ENCODE data around the gene NANOG.
"Not testable (repeated sequence)": the region's sequence is repeated elsewhere in the genome, so short reads cannot be mapped to it uniquely, and the experiment has no call there.

Gene NANOG

GRCh38 chr12:7788884-7789528, at the start of gene NANOG:
Gene NANOG (plus strand): TSS chr12:7789402. CDS start chr12:7789615, 213 bp downstream.
- not testable (repeated sequence) for DNase-seq (ENCODE audit: low read depth in 3 of 3)

DNA sequence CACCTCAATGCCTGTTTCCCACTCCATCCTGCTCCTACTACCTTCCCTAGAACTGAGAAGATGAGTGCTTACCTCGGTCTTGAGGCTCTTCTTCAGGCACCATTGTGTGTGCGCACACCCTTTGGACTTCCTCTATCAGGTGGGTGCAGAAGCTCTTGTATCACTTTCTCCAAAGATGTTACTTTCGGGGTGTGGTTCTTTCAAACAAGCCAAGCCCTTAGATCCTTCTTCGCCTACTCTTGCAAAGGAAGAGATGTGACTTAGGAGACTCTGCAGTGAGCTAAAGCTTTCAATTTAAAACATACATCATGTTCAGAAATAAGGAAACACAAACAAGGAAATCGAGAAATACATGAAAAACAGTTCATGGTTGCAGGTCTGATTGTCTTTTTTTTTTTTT, 42.0 kb upstream of the NANOG start, which contains the start of gene CLEC4C:
Gene CLEC4C (minus strand): TSS at position 130 of the 400 bp plus-strand sequence. CDS start 27 bp downstream, at position 103.
- DNase-seq (ENCODE audit: low read depth in 3 of 3): no peak

- DNase-seq (ENCODE audit: low read depth in 3 of 3): no peak
These were observed 40.4 kb upstream of the NANOG start for GRCh38 chr12:7748852-7749251.

DNA sequence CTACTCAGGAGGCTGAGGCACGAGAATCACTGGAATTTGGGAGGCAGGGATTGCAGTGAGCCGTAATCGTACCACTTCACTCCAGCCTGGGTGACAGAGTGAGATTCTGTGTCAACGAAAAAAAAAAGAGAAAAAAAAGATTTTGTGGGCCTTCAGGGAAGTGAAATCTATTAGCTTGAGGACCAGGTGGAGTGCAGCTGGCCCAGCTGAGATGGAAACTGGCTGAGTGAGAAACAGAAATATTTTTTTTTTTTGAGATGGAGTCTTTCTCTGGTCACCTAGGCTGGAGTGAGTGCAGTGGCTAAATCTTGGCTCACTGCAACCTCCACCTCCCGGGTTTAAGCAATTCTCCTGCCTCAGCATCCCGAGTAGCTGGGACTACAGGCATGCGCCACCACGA, 39.8 kb upstream of the NANOG start:
- no peak for DNase-seq (ENCODE audit: low read depth in 3 of 3)

DNA sequence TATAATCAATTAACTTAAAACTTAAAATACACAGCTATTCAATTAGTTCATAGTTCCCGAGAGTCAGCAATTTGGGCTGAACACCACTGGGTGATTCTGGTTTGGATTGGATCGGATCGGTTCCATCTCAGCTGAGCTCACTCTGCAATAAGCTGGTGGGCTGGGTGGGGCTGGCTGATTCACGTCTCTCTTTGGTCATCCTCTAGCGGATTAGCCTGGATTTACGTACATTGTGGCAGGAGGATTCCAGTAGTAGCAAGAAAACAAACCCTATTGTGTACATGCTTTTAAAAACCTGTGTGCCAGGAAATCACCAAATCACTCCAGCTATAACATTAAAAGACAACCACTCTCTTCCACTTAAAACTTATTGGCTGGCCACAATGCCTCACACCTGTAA, 38.9 kb upstream of the NANOG start:
- DNase-seq (ENCODE audit: low read depth in 3 of 3): no peak

GRCh38 chr12:7751394-7751793, 37.8 kb upstream of the NANOG start:
- DNase-seq (ENCODE audit: low read depth in 3 of 3): no peak

GRCh38 chr12:7751941-7752922, 37.0 kb upstream of the NANOG start:
- not testable (repeated sequence) for DNase-seq (ENCODE audit: low read depth in 3 of 3)

GRCh38 chr12:7755668-7756067, 33.5 kb upstream of the NANOG start:
- DNase-seq (ENCODE audit: low read depth in 3 of 3): not testable (repeated sequence)

- no peak for DNase-seq (ENCODE audit: low read depth in 3 of 3)
These were observed 32.2 kb upstream of the NANOG start for GRCh38 chr12:7756993-7757392.

DNA sequence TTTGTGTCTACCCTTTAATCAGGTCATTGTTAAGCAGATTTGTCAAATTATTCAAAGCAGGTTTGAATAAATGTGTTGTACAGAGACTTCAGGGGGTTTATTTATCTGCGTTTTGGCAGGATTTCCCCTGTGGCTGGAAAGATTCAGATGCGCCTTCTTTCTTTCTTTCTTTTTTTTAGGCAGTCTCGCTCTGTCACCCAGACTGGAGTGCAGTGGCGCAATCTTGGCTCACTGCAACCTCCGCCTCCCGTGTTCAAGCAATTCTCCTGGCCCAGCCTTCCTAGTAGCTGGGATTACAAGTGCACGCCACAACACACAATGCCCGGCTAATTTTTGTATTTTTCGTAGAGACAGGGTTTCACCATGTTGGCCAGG, 30.4 kb upstream of the NANOG start:
- no peak for DNase-seq (ENCODE audit: low read depth in 3 of 3)

DNA sequence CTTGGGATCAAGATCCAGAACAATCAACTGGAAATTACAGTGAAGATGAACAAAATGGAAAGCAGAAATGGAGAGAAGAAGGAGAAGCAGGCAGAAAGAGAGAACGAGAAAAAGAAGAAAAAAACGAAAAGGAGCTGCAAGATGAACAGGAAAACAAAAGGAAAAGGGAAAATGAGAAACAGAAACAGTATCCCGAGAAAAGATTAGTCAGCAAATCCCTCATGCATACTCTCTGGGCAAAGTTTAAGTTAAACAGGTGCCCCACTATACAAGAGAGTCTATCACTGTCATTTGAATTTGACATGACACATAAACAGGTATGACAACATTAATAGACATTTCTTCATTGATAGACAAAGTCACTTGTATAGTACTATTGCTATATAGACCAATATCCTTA, 19.2 kb upstream of the NANOG start:
- no peak for DNase-seq (ENCODE audit: low read depth in 3 of 3)

- no peak for DNase-seq (ENCODE audit: low read depth in 3 of 3)
These were observed 7.9 kb upstream of the NANOG start for GRCh38 chr12:7781274-7781673.

GRCh38 chr12:7782055-7782454, 7.1 kb upstream of the NANOG start:
- DNase-seq (ENCODE audit: low read depth in 3 of 3): no peak

DNA sequence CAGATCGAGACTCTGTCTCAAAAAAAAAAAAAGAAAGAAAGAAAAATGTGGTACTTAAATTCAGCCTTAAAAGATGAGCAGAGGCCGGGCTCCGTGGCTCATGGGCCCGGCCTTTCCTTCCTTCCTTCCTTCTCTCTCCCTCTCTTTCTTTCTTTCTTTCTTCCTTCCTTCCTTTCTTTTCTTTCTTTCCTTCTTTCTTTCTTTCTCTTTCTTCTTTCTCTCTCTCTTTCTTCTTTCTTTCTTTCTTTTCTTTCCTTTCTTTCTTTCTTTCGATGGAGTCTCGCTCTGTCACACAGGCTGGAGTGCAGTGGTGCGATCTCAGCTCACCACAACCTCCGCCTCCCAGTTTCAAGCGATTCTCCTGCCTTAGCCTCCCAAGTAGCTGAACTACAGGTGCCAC, 5.8 kb upstream of the NANOG start:
- not testable (repeated sequence) for DNase-seq (ENCODE audit: low read depth in 3 of 3)

DNA sequence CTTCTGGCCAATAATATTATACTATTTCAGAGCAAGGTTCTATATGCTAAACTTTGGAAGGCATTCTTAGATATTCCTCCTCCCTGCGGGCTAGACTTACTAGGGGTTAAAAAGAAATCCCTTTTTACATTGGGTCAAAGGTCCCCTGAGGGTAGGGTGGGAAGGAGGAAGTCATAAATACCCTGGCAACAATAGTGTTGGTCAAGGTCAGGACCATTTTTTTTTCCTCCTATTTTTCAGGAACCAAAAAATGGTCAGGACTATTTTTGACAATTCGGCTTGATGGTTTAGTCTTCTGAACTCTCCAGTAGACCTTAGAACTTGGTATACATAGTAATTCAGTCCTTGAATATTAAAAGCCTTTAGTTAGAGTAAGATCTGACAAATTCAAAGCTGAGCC, 4.5 kb upstream of the NANOG start:
- DNase-seq (ENCODE audit: low read depth in 3 of 3): no peak

- DNase-seq (ENCODE audit: low read depth in 3 of 3): no peak
These were observed 1.5 kb upstream of the NANOG start for GRCh38 chr12:7787574-7788293.

DNA sequence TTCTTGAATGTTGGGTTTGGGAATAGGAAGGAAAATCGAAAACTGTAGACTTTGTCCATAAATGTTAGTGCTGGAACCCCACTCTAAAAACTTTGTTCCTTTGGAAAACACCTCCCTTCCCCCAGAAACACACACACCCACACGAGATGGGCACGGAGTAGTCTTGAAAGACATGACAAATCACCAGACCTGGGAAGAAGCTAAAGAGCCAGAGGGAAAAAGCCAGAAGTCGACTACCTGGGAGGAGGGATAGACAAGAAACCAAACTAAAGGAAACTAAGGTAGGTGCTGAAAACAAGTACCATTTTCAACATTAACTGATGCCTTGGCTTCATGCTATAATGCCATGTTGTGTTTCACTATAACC, 925 bp upstream of the NANOG start:
- no peak for DNase-seq (ENCODE audit: low read depth in 3 of 3)

GRCh38 chr12:7793211-7793610, 4.0 kb downstream of the NANOG start:
- no peak for DNase-seq (ENCODE audit: low read depth in 3 of 3)

DNA sequence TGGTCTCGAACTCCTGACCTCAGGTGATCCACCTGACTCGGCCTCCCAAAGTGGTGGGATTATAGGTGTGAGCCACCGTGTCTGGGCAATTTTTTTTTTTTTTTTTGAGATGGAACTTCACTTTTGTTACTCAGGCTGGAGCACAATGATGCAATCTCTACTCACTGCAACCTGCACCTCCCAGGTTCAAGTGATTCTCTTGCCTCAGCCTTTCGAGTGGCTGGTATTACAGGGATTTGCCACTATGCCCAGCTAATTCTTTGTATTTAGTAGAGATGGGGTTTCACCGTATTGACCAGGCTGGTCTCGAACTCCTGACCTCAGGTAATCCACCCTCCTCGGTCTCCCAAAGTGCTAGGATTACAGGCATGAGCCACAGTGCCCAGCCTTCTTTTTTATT, 8.1 kb downstream of the NANOG start:
- not testable (repeated sequence) for DNase-seq (ENCODE audit: low read depth in 3 of 3)

GRCh38 chr12:7797698-7798398, 8.6 kb downstream of the NANOG start:
- no peak for DNase-seq (ENCODE audit: low read depth in 3 of 3)

- not testable (repeated sequence) for DNase-seq (ENCODE audit: low read depth in 3 of 3)
These were observed 9.6 kb downstream of the NANOG start for GRCh38 chr12:7798750-7799308.

All from stimulated activated CD4-positive, alpha-beta T cell treated with anti-CD3 and anti-CD28 coated beads, TNF-alpha, amount 100 ng/mL, for 4 hours (primary cell).